Neuronal stem cell (in vitro differentiated cells): ENCODE results near the gene MTG1.
"Not testable (repeated sequence)": the region's sequence is repeated elsewhere in the genome, so short reads cannot be mapped to it uniquely, and the experiment has no call there.

Source experiments
- DNase-seq: peaks from one replicate; pipeline ENCODE4 v3.0.0-alpha.2; 2013; ENCODE audit warnings: low spot score
- H2AFZ ChIP-seq: one replicate; pipeline ENCODE4 v1.6.1; 2013; ENCODE audit warnings: mild to moderate bottlenecking, low read length, inconsistent platforms
- H2AK5ac ChIP-seq: 2 replicates; pipeline ENCODE4 v1.6.1; 2013; ENCODE audit warnings: low read depth, mild to moderate bottlenecking, inconsistent platforms, low read length, moderate library complexity, mixed read lengths
- H2BK120ac ChIP-seq: 2 replicates; pipeline ENCODE4 v1.6.1; 2013; ENCODE audit warnings: low read depth, mild to moderate bottlenecking, inconsistent platforms, low read length, moderate library complexity, mixed read lengths
- H2BK12ac ChIP-seq: one replicate; pipeline ENCODE4 v1.6.1; 2013; ENCODE audit warnings: low read length, inconsistent platforms
- H2BK15ac ChIP-seq: 2 replicates; pipeline ENCODE4 v1.6.1; 2013; ENCODE audit warnings: mild to moderate bottlenecking, low read length, inconsistent platforms, mixed read lengths
- H2BK5ac ChIP-seq: one replicate; pipeline ENCODE4 v1.6.1; 2013; ENCODE audit warnings: inconsistent platforms, mild to moderate bottlenecking, low read length, moderate library complexity
- H3K14ac ChIP-seq: one replicate; pipeline ENCODE4 v1.6.1; 2013; ENCODE audit warnings: low read length, inconsistent platforms
- H3K18ac ChIP-seq: 2 replicates; pipeline ENCODE4 v1.6.1; 2013; ENCODE audit warnings: low read length, inconsistent platforms
- H3K23ac ChIP-seq: 2 replicates; pipeline ENCODE4 v1.6.1; 2013; ENCODE audit warnings: low read depth, mild to moderate bottlenecking, mixed read lengths, low read length, inconsistent platforms; ENCODE audit not compliant: poor library complexity
- H3K27ac ChIP-seq: replicated peaks from 3 replicates; pipeline ENCODE4 v1.5.1; 2013; ENCODE audit warnings: low read length, inconsistent platforms
- H3K27me3 ChIP-seq, 3 experiments: 2 replicates each; pipeline ENCODE4 v1.6.1; 2013; ENCODE audit warnings: low read length in 3 of 3, mild to moderate bottlenecking in 2 of 3, inconsistent platforms in 1 of 3, low read depth in 1 of 3, mixed read lengths in 1 of 3, moderate library complexity in 1 of 3; ENCODE audit not compliant: control insufficient read depth in 3 of 3, insufficient read depth in 3 of 3
- H3K36me3 ChIP-seq, 2 donors: replicated peaks in 1 of 2; 2 replicates each; pipeline ENCODE4 v1.6.1; 2013; ENCODE audit warnings: low read length in 2 of 2; ENCODE audit not compliant: control insufficient read depth in 2 of 2, insufficient read depth in 2 of 2
- H3K4ac ChIP-seq: 2 replicates; pipeline ENCODE4 v1.6.1; 2013; ENCODE audit warnings: inconsistent platforms, mild to moderate bottlenecking, low read length, moderate library complexity
- H3K4me1 ChIP-seq, 2 donors: 1 replicate in 1 of 2; 2 replicates in 1 of 2; pipeline ENCODE4 v1.6.1; 2013; ENCODE audit warnings: low read length in 2 of 2, low read depth in 1 of 2; ENCODE audit not compliant: control insufficient read depth in 2 of 2, insufficient read depth in 1 of 2
- H3K4me2 ChIP-seq: one replicate; pipeline ENCODE4 v1.6.1; 2013; ENCODE audit warnings: mild to moderate bottlenecking, low read length, inconsistent platforms; ENCODE audit not compliant: insufficient read depth, poor library complexity, severe bottlenecking
- H3K4me3 ChIP-seq, 2 donors: 2 replicates each; pipeline ENCODE4 v1.5.1; 2013; ENCODE audit warnings: low read length in 2 of 2, mild to moderate bottlenecking in 2 of 2, inconsistent platforms in 1 of 2, moderate library complexity in 1 of 2
- H3K79me1 ChIP-seq: one replicate; pipeline ENCODE4 v1.6.1; 2013; ENCODE audit warnings: low read depth, mild to moderate bottlenecking, inconsistent platforms, low read length, moderate library complexity
- H3K9ac ChIP-seq: one replicate; pipeline ENCODE4 v1.6.1; 2013; ENCODE audit warnings: mild to moderate bottlenecking, low read depth, low read length, inconsistent platforms; ENCODE audit not compliant: poor library complexity
- H3K9me3 ChIP-seq, 2 donors: replicated peaks in 1 of 2; 2 replicates each; pipeline versions ENCODE3 to v1.6.1; 2013; ENCODE audit warnings: low read length in 2 of 2, mild to moderate bottlenecking in 2 of 2, inconsistent platforms in 1 of 2, low read depth in 1 of 2, mixed read lengths in 1 of 2, moderate library complexity in 1 of 2; ENCODE audit not compliant: control insufficient read depth in 2 of 2, insufficient read depth in 1 of 2
- H4K8ac ChIP-seq: one replicate; pipeline ENCODE4 v1.6.1; 2013; ENCODE audit warnings: low read depth, mild to moderate bottlenecking, inconsistent platforms, low read length, moderate library complexity
- H4K91ac ChIP-seq: one replicate; pipeline ENCODE4 v1.6.1; 2013; ENCODE audit warnings: low read length, low read depth, mild to moderate bottlenecking, inconsistent platforms; ENCODE audit not compliant: poor library complexity
- WGBS, 2 donors: extraction: QIAGEN DNeasy Blood & Tissue Kit; methylation state at CpG; one replicate each; pipeline ENCODE4 v1.1.7; 2013; ENCODE audit warnings: missing lambda C conversion rate in 2 of 2, mixed read lengths in 1 of 2; ENCODE audit not compliant: insufficient read length in 2 of 2, insufficient replicate concordance in 1 of 2; ENCODE audit errors: extremely low coverage in 2 of 2; 5-methylcytosine and 5-hydroxymethylcytosine counted together

Gene MTG1

DNA sequence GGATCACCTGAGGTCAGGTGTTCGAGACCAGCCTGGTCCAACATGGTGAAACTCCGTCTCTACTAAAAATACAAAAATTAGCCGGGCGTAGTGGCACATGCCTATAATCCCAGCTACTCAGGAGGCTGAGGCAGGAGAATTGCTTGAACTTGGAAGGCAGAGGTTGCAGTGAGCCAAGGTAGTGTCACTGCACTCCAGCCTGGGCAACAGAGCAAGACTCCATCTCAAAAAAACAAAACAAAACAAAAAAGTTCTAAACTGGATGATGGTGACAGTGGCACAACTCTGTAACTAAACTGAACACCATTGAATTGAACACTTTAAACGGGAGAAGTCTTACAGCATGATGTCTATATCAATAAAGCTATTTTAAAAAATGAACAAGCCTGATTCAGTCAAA is 17.8 kb upstream of the MTG1 start:
- not testable (repeated sequence) for H3K9ac ChIP-seq
- no CpG with 5 or more reads among the region's 5 CpGs for WGBS, 2 donors

DNA sequence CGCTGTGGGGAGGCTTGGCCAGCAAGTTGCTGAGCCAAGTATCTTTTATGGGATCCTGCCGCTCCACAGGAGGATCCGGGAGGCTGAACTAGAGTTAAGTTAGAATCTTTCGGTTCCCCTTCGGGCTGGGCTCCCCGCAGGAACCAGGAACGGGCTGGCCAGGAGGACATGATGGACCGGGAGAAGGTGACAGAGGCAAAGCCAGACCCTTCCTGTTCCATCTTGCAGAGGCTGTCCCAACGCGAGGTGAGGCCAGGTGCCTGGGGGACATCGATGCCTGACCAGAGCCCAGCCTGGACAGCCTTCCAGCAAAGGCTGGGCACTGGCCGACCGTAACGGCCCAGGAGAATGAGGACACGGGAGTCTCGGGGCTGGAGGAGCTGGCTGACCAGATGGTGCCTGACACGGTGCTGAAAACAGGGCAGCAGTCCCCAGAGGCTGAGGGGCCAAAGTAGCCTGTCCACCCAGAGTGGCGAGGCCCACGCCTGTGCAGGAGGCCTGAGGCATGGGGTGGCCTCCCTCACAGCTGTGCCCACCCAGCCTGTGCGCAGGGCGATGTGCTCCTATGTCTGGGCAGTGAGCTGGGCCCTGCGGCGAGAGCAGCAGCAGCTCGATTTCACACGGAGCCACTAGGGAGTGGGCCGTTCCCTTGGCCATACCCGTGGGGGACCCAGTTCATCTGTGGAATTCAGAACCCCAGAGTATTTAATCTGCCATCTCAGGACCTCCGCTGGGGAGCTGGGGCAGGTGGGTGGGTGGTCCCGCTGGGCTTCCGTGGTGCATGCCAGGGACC is 16.7 kb upstream of the MTG1 start:
- Histone ChIP-seq H3K79me1 (peaks cover 11% of the 10 kb centered on the region), H3K14ac (no peak overlapping the region), H3K4me3 (peak overlapping the region in 1 of 2 donors; percentile 84), H3K27ac (no peak overlapping the region), H4K8ac (peak overlapping the region; percentile 65), H2BK120ac (peak overlapping the region; percentile 81), H3K4ac (peak overlapping the region; percentile 98), H3K4me1 (peaks cover 7 to 11% of the 10 kb centered on the region in 2 donors), H3K36me3 (no peaks in the 10 kb centered on the region), H2AK5ac (peak overlapping the region; percentile 100), H3K27me3 (peaks cover 0 to 15% (median 8%) of the 10 kb centered on the region in 3 experiments), H3K4me2 (no peak overlapping the region), H3K9me3 (no peaks in the 10 kb centered on the region), H3K18ac (peak overlapping the region; percentile 89), H4K91ac (no peak overlapping the region), H2AFZ (peak overlapping the region; percentile 90), H3K23ac (peak overlapping the region; percentile 96), H2BK5ac (peak overlapping the region; percentile 66), H3K9ac (peak overlapping the region; percentile 84), H2BK12ac (peak overlapping the region; percentile 99), H2BK15ac (peak overlapping the region; percentile 96)
- WGBS, 2 donors = no CpG with 5 or more reads among the region's 30 CpGs
- no peak for DNase-seq

More for the DNA sequence above, 17.8 kb upstream of the MTG1 start:
- H3K23ac ChIP-seq, H3K18ac ChIP-seq, H2AFZ ChIP-seq, H3K4me2 ChIP-seq, H3K4ac ChIP-seq, H2BK5ac ChIP-seq, H3K36me3 ChIP-seq, H3K14ac ChIP-seq, H2AK5ac ChIP-seq, H4K8ac ChIP-seq, H3K27ac ChIP-seq, H2BK12ac ChIP-seq, H4K91ac ChIP-seq, H3K9me3 ChIP-seq, DNase-seq, H2BK120ac ChIP-seq, H3K4me3 ChIP-seq, H2BK15ac ChIP-seq: not testable (repeated sequence)
- peaks cover 7 to 11% of the 10 kb centered on the region in 2 donors for H3K4me1 ChIP-seq
- peaks cover 11% of the 10 kb centered on the region for H3K79me1 ChIP-seq
- H3K27me3 ChIP-seq = peaks cover 0 to 15% (median 8%) of the 10 kb centered on the region in 3 experiments

DNA sequence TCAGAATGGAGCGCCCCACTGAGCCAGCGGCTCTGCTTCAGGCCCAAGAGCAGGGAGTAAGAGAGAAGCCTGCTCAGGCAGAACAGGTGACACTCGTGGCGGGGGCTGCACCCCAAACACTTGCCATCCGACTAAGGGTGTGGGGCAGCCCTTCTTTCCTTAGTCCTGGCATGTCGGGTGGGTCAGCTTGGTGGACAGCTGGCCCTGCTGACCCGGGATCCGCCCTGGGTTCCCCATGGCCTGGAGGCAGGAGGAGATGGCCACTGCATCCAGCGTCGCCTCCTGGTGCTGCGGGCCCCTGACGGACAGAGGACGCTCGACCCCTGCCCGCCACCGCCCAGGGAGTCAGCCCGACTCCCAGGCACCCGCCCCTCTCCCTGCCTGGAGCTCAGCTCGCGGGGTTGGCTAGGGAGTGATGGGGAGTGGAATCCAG is 16.1 kb upstream of the MTG1 start:
- Histone ChIP-seq H4K8ac (no peak overlapping the region), H3K4me3 (peak overlapping the region; percentile 84 to 96), H3K4me1 (peaks cover 7 to 11% of the 10 kb centered on the region in 2 donors), H3K27ac (no peak overlapping the region), H3K18ac (peak overlapping the region; percentile 89), H3K36me3 (no peaks in the 10 kb centered on the region), H3K4me2 (peak overlapping the region; percentile 91), H3K4ac (peak overlapping the region; percentile 66), H2AK5ac (peak overlapping the region; percentile 100), H2BK12ac (no peak overlapping the region), H3K14ac (peak overlapping the region; percentile 89), H3K79me1 (peaks cover 7% of the 10 kb centered on the region), H2BK120ac (peak overlapping the region; percentile 81), H2BK5ac (peak overlapping the region; percentile 97), H3K9ac (peak overlapping the region; percentile 70), H3K27me3 (peaks cover 0 to 15% (median 8%) of the 10 kb centered on the region in 3 experiments), H4K91ac (no peak overlapping the region), H2BK15ac (peak overlapping the region; percentile 96), H3K9me3 (no peaks in the 10 kb centered on the region), H3K23ac (peak overlapping the region; percentile 96), H2AFZ (peak overlapping the region; percentile 90)
- DNase-seq = no peak
- WGBS, 2 donors = no CpG with 5 or more reads among the region's 20 CpGs
